GM23338 (cell line): Measurements from ENCODE around the gene DNAH9. TPM values are rescaled to one million over a fixed set of nuclear protein-coding genes. Genes with fewer than 3 reads are reported as not detected.

Experiments used
- ATAC-seq: fragments of 200-7000 bp; cut with Tn5 transposase; 3 replicates; pipeline ENCODE4 v1.9.1; 2020
- DNase-seq: peaks from one replicate; pipeline ENCODE4 v3.0.0-alpha.2; 2015; ENCODE audit warnings: low spot score
- H2AFZ ChIP-seq: fragments of 200-600 bp; sonication (generic); 2 replicates; pipeline ENCODE4 v1.8.0; 2016; ENCODE audit warnings: antibody characterized with exemption, mild to moderate bottlenecking, moderate library complexity
- H3F3A ChIP-seq: fragments of 200-600 bp; sonication (generic); replicated peaks from 2 replicates; pipeline ENCODE4 v1.8.0; 2017; ENCODE audit warnings: antibody characterized with exemption, mixed run types, low read depth
- H3K27ac ChIP-seq: fragments of 200-600 bp; sonication (generic); 2 replicates; pipeline ENCODE4 v1.6.1; 2016; ENCODE audit warnings: low read depth
- H3K27me3 ChIP-seq: fragments of 200-600 bp; sonication (generic); 2 replicates; pipeline ENCODE4 v1.8.0; 2016; ENCODE audit warnings: mild to moderate bottlenecking, mixed run types, moderate library complexity; ENCODE audit not compliant: insufficient read depth
- H3K36me3 ChIP-seq: fragments of 200-600 bp; sonication (generic); 2 replicates; pipeline ENCODE4 v1.8.0; 2016; ENCODE audit warnings: mild to moderate bottlenecking; ENCODE audit not compliant: insufficient read depth
- H3K4me1 ChIP-seq: fragments of 200-600 bp; sonication (generic); 2 replicates; pipeline ENCODE4 v1.8.0; 2016; ENCODE audit warnings: mild to moderate bottlenecking, moderate library complexity; ENCODE audit not compliant: insufficient read depth
- H3K4me2 ChIP-seq: fragments of 200-600 bp; sonication (generic); 2 replicates; pipeline ENCODE4 v1.7.1; 2017; ENCODE audit warnings: mixed run types
- H3K4me3 ChIP-seq: fragments of 200-600 bp; sonication (generic); 2 replicates; pipeline ENCODE4 v1.6.1; 2016; ENCODE audit warnings: mixed run types
- H3K79me2 ChIP-seq: fragments of 200-600 bp; sonication (generic); replicated peaks from 2 replicates; pipeline ENCODE4 v1.8.0; 2017; ENCODE audit warnings: mild to moderate bottlenecking; ENCODE audit not compliant: insufficient read depth
- H3K9me2 ChIP-seq: fragments of 200-600 bp; sonication (generic); 2 replicates; pipeline ENCODE4 v1.8.0; 2017; ENCODE audit not compliant: insufficient read depth
- H4K20me1 ChIP-seq: fragments of 200-600 bp; sonication (generic); replicated peaks from 2 replicates; pipeline ENCODE4 v1.8.0; 2017; ENCODE audit warnings: mild to moderate bottlenecking; ENCODE audit not compliant: insufficient read depth
- H3K27ac Mint-ChIP-seq: 2 replicates; pipeline ENCODE4 v1.8.0; 2020; ENCODE audit warnings: inconsistent platforms, mild to moderate bottlenecking, moderate library complexity, mixed read lengths
- H3K27me3 Mint-ChIP-seq: 3 replicates; pipeline ENCODE4 v1.8.0; 2022; ENCODE audit warnings: low read depth, mild to moderate bottlenecking, moderate library complexity, mixed read lengths, inconsistent platforms; ENCODE audit not compliant: insufficient read depth, poor library complexity
- H3K36me3 Mint-ChIP-seq: 3 replicates; pipeline ENCODE4 v1.8.0; 2021; ENCODE audit warnings: low read depth, mild to moderate bottlenecking, inconsistent platforms, moderate library complexity, mixed read lengths
- H3K4me1 Mint-ChIP-seq: 3 replicates; pipeline ENCODE4 v1.8.0; 2020; ENCODE audit warnings: mild to moderate bottlenecking, inconsistent platforms, mixed read lengths
- H3K4me3 Mint-ChIP-seq: 3 replicates; pipeline ENCODE4 v1.8.0; 2021; ENCODE audit warnings: moderate library complexity, mild to moderate bottlenecking, inconsistent platforms, mixed read lengths
- H3K9me3 Mint-ChIP-seq: 3 replicates; pipeline ENCODE4 v1.8.0; 2020; ENCODE audit warnings: moderate library complexity, mild to moderate bottlenecking, inconsistent platforms, mixed read lengths
- CREB1 ChIP-seq: fragments of 250-450 bp; sonication (Bioruptor Pico); IDR thresholded peaks from 2 replicates; pipeline ENCODE4 v1.5.0; 2020; ENCODE audit warnings: low read depth, mild to moderate bottlenecking, moderate library complexity
- EZH2phosphoT487 ChIP-seq: fragments of 200-600 bp; sonication (generic); IDR thresholded peaks from one replicate; pipeline ENCODE4 v1.8.1; 2018; ENCODE audit warnings: antibody characterized with exemption; ENCODE audit not compliant: unreplicated experiment
- JUNB ChIP-seq: IDR thresholded peaks from one replicate; pipeline ENCODE4 v1.6.1; 2016; ENCODE audit warnings: antibody characterized with exemption; ENCODE audit not compliant: unreplicated experiment
- NANOG ChIP-seq: IDR thresholded peaks from 2 replicates; pipeline ENCODE4 v1.6.1; 2016; ENCODE audit warnings: antibody characterized with exemption, borderline replicate concordance
- ZNF114 ChIP-seq: fragments of 250-450 bp; sonication (Bioruptor Pico); IDR thresholded peaks from 2 replicates; pipeline ENCODE4 v1.5.0; 2020; ENCODE audit warnings: mild to moderate bottlenecking, moderate library complexity
- ZNF331 ChIP-seq: fragments of 250-450 bp; sonication (Bioruptor Pico); IDR thresholded peaks from 2 replicates; pipeline ENCODE4 v1.5.0; 2020; ENCODE audit warnings: low read depth, mild to moderate bottlenecking, moderate library complexity
- polyA plus RNA-seq: library from polyadenylated mRNA; unstranded; fragments of >200 nt; fragmentation: Nextera tagmentation; extraction: Ambion mirVana; gene quantifications from 2 replicates; pipeline ENCODE4 v1.2.1, GENCODE V29; 2016
- total RNA-seq: library from RNA; depleted of rRNA; stranded (reverse); fragments of >200 nt; shearing (Covaris generic); gene quantifications from 2 replicates; pipeline ENCODE4 v1.2.3, GENCODE V29; 2014
- TF ChIP-seq, protein P1 (sequence below): IDR thresholded peaks from 2 replicates; pipeline ENCODE4 v1.6.1; 2016; ENCODE audit warnings: antibody characterized with exemption
- TF ChIP-seq, protein P2 (sequence below): fragments of 250-450 bp; sonication (Bioruptor Pico); IDR thresholded peaks from 2 replicates; pipeline ENCODE4 v1.5.0; 2020; ENCODE audit warnings: mild to moderate bottlenecking, moderate library complexity
- TF ChIP-seq, protein P3 (sequence below): IDR thresholded peaks from one replicate; pipeline ENCODE4 v1.6.1; 2018; ENCODE audit warnings: antibody characterized with exemption; ENCODE audit not compliant: unreplicated experiment

DNAH9 gene
- total and polyA plus RNA-seq, 2 experiments from 2014 or later = not detected

DNA sequence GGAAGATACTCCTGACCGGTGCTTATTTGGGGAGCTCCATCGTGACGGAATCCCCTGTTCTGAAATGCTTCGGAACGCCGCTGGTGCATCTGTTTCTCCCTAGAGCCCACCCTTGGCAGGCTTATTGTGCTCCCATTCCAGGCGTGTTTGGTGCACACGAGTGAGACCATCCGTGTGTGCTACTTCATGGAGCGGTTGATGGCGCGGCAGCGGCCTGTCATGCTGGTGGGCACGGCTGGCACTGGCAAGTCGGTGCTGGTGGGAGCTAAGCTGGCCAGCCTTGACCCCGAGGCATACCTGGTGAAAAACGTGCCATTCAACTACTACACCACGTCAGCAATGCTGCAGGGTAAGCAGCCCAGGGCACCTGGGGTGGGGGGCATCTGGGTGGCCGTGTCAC lies 170.7 kb downstream of the DNAH9 start:
- TF ChIP-seq ZNF331 (CRISPR knock-in tag) (no peak), ZNF114 (CRISPR knock-in tag) (no peak), JUNB (no peak), NANOG (no peak), CREB1 (no peak), EZH2phosphoT487 (no peak)
- TF ChIP-seq, protein P1, sequence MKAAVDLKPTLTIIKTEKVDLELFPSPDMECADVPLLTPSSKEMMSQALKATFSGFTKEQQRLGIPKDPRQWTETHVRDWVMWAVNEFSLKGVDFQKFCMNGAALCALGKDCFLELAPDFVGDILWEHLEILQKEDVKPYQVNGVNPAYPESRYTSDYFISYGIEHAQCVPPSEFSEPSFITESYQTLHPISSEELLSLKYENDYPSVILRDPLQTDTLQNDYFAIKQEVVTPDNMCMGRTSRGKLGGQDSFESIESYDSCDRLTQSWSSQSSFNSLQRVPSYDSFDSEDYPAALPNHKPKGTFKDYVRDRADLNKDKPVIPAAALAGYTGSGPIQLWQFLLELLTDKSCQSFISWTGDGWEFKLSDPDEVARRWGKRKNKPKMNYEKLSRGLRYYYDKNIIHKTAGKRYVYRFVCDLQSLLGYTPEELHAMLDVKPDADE = no peak
- TF ChIP-seq, protein P2, sequence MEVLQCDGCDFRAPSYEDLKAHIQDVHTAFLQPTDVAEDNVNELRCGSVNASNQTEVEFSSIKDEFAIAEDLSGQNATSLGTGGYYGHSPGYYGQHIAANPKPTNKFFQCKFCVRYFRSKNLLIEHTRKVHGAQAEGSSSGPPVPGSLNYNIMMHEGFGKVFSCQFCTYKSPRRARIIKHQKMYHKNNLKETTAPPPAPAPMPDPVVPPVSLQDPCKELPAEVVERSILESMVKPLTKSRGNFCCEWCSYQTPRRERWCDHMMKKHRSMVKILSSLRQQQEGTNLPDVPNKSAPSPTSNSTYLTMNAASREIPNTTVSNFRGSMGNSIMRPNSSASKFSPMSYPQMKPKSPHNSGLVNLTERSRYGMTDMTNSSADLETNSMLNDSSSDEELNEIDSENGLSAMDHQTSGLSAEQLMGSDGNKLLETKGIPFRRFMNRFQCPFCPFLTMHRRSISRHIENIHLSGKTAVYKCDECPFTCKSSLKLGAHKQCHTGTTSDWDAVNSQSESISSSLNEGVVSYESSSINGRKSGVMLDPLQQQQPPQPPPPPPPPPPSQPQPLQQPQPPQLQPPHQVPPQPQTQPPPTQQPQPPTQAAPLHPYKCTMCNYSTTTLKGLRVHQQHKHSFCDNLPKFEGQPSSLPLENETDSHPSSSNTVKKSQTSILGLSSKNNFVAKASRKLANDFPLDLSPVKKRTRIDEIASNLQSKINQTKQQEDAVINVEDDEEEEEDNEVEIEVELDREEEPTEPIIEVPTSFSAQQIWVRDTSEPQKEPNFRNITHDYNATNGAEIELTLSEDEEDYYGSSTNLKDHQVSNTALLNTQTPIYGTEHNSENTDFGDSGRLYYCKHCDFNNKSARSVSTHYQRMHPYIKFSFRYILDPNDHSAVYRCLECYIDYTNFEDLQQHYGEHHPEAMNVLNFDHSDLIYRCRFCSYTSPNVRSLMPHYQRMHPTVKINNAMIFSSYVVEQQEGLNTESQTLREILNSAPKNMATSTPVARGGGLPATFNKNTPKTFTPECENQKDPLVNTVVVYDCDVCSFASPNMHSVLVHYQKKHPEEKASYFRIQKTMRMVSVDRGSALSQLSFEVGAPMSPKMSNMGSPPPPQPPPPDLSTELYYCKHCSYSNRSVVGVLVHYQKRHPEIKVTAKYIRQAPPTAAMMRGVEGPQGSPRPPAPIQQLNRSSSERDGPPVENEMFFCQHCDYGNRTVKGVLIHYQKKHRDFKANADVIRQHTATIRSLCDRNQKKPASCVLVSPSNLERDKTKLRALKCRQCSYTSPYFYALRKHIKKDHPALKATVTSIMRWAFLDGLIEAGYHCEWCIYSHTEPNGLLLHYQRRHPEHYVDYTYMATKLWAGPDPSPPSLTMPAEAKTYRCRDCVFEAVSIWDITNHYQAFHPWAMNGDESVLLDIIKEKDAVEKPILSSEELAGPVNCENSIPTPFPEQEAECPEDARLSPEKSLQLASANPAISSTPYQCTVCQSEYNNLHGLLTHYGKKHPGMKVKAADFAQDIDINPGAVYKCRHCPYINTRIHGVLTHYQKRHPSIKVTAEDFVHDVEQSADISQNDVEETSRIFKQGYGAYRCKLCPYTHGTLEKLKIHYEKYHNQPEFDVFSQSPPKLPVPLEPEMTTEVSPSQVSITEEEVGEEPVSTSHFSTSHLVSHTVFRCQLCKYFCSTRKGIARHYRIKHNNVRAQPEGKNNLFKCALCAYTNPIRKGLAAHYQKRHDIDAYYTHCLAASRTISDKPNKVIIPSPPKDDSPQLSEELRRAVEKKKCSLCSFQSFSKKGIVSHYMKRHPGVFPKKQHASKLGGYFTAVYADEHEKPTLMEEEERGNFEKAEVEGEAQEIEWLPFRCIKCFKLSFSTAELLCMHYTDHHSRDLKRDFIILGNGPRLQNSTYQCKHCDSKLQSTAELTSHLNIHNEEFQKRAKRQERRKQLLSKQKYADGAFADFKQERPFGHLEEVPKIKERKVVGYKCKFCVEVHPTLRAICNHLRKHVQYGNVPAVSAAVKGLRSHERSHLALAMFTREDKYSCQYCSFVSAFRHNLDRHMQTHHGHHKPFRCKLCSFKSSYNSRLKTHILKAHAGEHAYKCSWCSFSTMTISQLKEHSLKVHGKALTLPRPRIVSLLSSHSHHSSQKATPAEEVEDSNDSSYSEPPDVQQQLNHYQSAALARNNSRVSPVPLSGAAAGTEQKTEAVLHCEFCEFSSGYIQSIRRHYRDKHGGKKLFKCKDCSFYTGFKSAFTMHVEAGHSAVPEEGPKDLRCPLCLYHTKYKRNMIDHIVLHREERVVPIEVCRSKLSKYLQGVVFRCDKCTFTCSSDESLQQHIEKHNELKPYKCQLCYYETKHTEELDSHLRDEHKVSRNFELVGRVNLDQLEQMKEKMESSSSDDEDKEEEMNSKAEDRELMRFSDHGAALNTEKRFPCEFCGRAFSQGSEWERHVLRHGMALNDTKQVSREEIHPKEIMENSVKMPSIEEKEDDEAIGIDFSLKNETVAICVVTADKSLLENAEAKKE (CRISPR knock-in tag) = no peak
- TF ChIP-seq, protein P3, sequence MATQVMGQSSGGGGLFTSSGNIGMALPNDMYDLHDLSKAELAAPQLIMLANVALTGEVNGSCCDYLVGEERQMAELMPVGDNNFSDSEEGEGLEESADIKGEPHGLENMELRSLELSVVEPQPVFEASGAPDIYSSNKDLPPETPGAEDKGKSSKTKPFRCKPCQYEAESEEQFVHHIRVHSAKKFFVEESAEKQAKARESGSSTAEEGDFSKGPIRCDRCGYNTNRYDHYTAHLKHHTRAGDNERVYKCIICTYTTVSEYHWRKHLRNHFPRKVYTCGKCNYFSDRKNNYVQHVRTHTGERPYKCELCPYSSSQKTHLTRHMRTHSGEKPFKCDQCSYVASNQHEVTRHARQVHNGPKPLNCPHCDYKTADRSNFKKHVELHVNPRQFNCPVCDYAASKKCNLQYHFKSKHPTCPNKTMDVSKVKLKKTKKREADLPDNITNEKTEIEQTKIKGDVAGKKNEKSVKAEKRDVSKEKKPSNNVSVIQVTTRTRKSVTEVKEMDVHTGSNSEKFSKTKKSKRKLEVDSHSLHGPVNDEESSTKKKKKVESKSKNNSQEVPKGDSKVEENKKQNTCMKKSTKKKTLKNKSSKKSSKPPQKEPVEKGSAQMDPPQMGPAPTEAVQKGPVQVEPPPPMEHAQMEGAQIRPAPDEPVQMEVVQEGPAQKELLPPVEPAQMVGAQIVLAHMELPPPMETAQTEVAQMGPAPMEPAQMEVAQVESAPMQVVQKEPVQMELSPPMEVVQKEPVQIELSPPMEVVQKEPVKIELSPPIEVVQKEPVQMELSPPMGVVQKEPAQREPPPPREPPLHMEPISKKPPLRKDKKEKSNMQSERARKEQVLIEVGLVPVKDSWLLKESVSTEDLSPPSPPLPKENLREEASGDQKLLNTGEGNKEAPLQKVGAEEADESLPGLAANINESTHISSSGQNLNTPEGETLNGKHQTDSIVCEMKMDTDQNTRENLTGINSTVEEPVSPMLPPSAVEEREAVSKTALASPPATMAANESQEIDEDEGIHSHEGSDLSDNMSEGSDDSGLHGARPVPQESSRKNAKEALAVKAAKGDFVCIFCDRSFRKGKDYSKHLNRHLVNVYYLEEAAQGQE = no peak
- Mint-ChIP-seq H3K4me3 (no peak overlapping the region), H3K4me1 (no peaks in the 10 kb centered on the region), H3K27me3 (peaks cover 6% of the 10 kb centered on the region), H3K36me3 (peaks cover 28% of the 10 kb centered on the region), H3K9me3 (peaks cover 92% of the 10 kb centered on the region), H3K27ac (no peak overlapping the region)
- Histone ChIP-seq H3F3A (no peaks in the 10 kb centered on the region), H3K4me1 (no peaks in the 10 kb centered on the region), H3K27me3 (no peaks in the 10 kb centered on the region), H3K27ac (no peak overlapping the region), H4K20me1 (no peaks in the 10 kb centered on the region), H3K79me2 (no peaks in the 10 kb centered on the region), H2AFZ (no peak overlapping the region), H3K9me2 (no peaks in the 10 kb centered on the region), H3K36me3 (no peaks in the 10 kb centered on the region), H3K4me2 (no peak overlapping the region), H3K4me3 (no peak overlapping the region)
- no peak for ATAC-seq
- no peak for DNase-seq
